Endothelial cell of umbilical vein (primary cell): ENCODE data around the gene EFCAB8. TPM values are rescaled to one million over a fixed set of nuclear protein-coding genes. Genes with fewer than 3 reads are reported as not detected.

ENCODE experiments used
- BruUV-seq: library from RNA; stranded (reverse); fragments of 400-500 nt; replicated peaks from 2 replicates; lab custom pipeline; 2021; lab: Mats Ljungman, UMichigan
- CTCF ChIA-PET: fragments of 300-600, 350-600 bp; sonication (Branson Sonifier 250); formaldehyde crosslinking; loops from one replicate; lab custom pipeline; 2021; ENCODE audit warnings: antibody characterized with exemption, inconsistent platforms; lab: Charles Lee
- POLR2A ChIA-PET: fragments of 300-600, 350-600 bp; sonication (Branson Sonifier 250); formaldehyde crosslinking; loops from one replicate; lab custom pipeline; 2021; ENCODE audit warnings: antibody characterized with exemption, inconsistent platforms; lab: Charles Lee
- DNase-seq: peaks from one replicate; pipeline ENCODE4 v3.0.0-alpha.2; 2011; ENCODE audit warnings: low read depth, low spot score
- FAIRE-seq: peaks from 2 replicates; lab custom pipeline; 2011; peaks lifted over from hg19 to GRCh38; lab: Jason Lieb, UNC
- H2AFZ ChIP-seq: 2 replicates; pipeline ENCODE4 v1.6.0; 2012; ENCODE audit warnings: low read depth, low read length, control low read depth, inconsistent platforms
- H3K27ac ChIP-seq: 2 replicates; pipeline ENCODE4 v1.5.1; 2011; ENCODE audit warnings: low read depth, mild to moderate bottlenecking, control low read depth, low read length, moderate library complexity; ENCODE audit not compliant: insufficient read depth
- H3K27me3 ChIP-seq, 2 experiments: 2 replicates each; pipeline versions ENCODE4 v1.6.0 to v1.6.1; 2011; ENCODE audit warnings: low read length in 2 of 2, mixed read lengths in 1 of 2; ENCODE audit not compliant: control insufficient read depth in 2 of 2, insufficient read depth in 2 of 2
- H3K36me3 ChIP-seq, 2 experiments: 2 replicates in 1 of 2; 3 replicates in 1 of 2; pipeline ENCODE4 v1.5.1; 2011; ENCODE audit warnings: low read length in 2 of 2, mild to moderate bottlenecking in 1 of 2, moderate library complexity in 1 of 2; ENCODE audit not compliant: control insufficient read depth in 2 of 2, insufficient read depth in 2 of 2; ENCODE audit errors: extremely low read depth in 1 of 2
- H3K4me1 ChIP-seq: 3 replicates; pipeline ENCODE4 v1.5.1; 2011; ENCODE audit warnings: mild to moderate bottlenecking, low read length; ENCODE audit not compliant: control insufficient read depth, insufficient read depth; ENCODE audit errors: extremely low read depth
- H3K4me2 ChIP-seq: 2 replicates; pipeline ENCODE4 v1.6.1; 2011; ENCODE audit warnings: low read length, control low read depth, mixed read lengths; ENCODE audit not compliant: insufficient read depth
- H3K4me3 ChIP-seq, 3 experiments: fragments of 200-600 bp in 1 of 3; sonication (generic), shearing (Covaris generic) in 1 of 3; replicated peaks in 1 of 3; 2 replicates each; pipeline ENCODE4 v1.5.1; 2011 to 2016; ENCODE audit warnings: control low read depth in 3 of 3, low read length in 3 of 3, mild to moderate bottlenecking in 2 of 3, inconsistent platforms in 1 of 3, low read depth in 1 of 3, moderate library complexity in 1 of 3; ENCODE audit not compliant: insufficient read depth in 1 of 3
- H3K79me2 ChIP-seq: 2 replicates; pipeline ENCODE4 v1.6.0; 2012; ENCODE audit warnings: low read length, inconsistent platforms; ENCODE audit not compliant: control insufficient read depth, insufficient read depth
- H3K9ac ChIP-seq: replicated peaks from 2 replicates; pipeline ENCODE3; 2011; ENCODE audit warnings: low read length, control low read depth; ENCODE audit not compliant: insufficient read depth; ENCODE audit errors: extremely low read depth
- H3K9me1 ChIP-seq: replicated peaks from 3 replicates; pipeline ENCODE4 v1.6.0; 2011; ENCODE audit warnings: mild to moderate bottlenecking, low read length; ENCODE audit not compliant: control insufficient read depth, insufficient read depth; ENCODE audit errors: extremely low read depth
- H3K9me3 ChIP-seq: replicated peaks from 2 replicates; pipeline ENCODE4 v1.5.1; 2012; ENCODE audit warnings: low read length, inconsistent platforms; ENCODE audit not compliant: control insufficient read depth, insufficient read depth
- H4K20me1 ChIP-seq: replicated peaks from 2 replicates; pipeline ENCODE3; 2011; ENCODE audit warnings: mild to moderate bottlenecking, low read length; ENCODE audit not compliant: control insufficient read depth, insufficient read depth; ENCODE audit errors: extremely low read depth
- CTCF ChIP-seq, 2 donors: IDR thresholded peaks; 1 replicate in 1 of 2; 2 replicates in 1 of 2; pipeline ENCODE4 v1.5.1; 2011; ENCODE audit warnings: low read length in 2 of 2, mild to moderate bottlenecking in 2 of 2, moderate library complexity in 2 of 2, control low read depth in 1 of 2, inconsistent platforms in 1 of 2, low read depth in 1 of 2; ENCODE audit not compliant: insufficient read depth in 1 of 2; ENCODE audit errors: extremely low read depth in 1 of 2
- EZH2 ChIP-seq: IDR thresholded peaks from 2 replicates; pipeline ENCODE4 v1.6.1; 2012; ENCODE audit warnings: borderline replicate concordance, low read depth, mild to moderate bottlenecking, moderate library complexity, low read length, inconsistent platforms; ENCODE audit not compliant: severe bottlenecking
- FOS ChIP-seq: IDR thresholded peaks from 2 replicates; pipeline ENCODE4 v1.6.1; 2011; ENCODE audit warnings: mild to moderate bottlenecking, low read length, moderate library complexity, borderline replicate concordance; ENCODE audit not compliant: insufficient read depth
- GATA2 ChIP-seq: IDR thresholded peaks from 2 replicates; pipeline ENCODE4 v1.7.0; 2011; ENCODE audit warnings: low read depth, mild to moderate bottlenecking, moderate library complexity, mixed read lengths, low read length; ENCODE audit not compliant: insufficient read length, insufficient read depth
- JUN ChIP-seq: IDR thresholded peaks from 2 replicates; pipeline ENCODE4 v1.6.1; 2011; ENCODE audit warnings: borderline replicate concordance, low read depth; ENCODE audit not compliant: insufficient read length, insufficient read depth
- MAX ChIP-seq: IDR thresholded peaks from 2 replicates; pipeline ENCODE4 v1.6.1; 2011; ENCODE audit not compliant: insufficient read depth, insufficient read length
- MYC ChIP-seq: IDR thresholded peaks from one replicate; pipeline ENCODE4 v1.6.1; 2011; ENCODE audit warnings: mild to moderate bottlenecking, low read depth, low read length
- POLR2A ChIP-seq: IDR thresholded peaks from 2 replicates; pipeline ENCODE4 v1.6.1; 2012; ENCODE audit warnings: low read depth, mild to moderate bottlenecking, control low read depth, low read length
- POLR2AphosphoS5 ChIP-seq: IDR thresholded peaks from 2 replicates; pipeline ENCODE4 v1.6.1; 2012; ENCODE audit warnings: low read depth, mild to moderate bottlenecking, control low read depth, low read length, moderate library complexity; ENCODE audit not compliant: insufficient read depth
- dilution Hi-C: fragments of 300-500 bp; cut with MboI; formaldehyde crosslinking; loops from one replicate; pipeline ENCODE4 v1.15.0; 2019; ENCODE audit warnings: low sequenced_read_pairs; ENCODE audit not compliant: extremely low pct_ligation_motif_present
- intact Hi-C: fragments of 100-400 bp; cut with micrococcal nuclease; formaldehyde crosslinking; loops from one replicate; pipeline ENCODE4 v1.10.0; 2022
- polyA plus RNA-seq, 4 experiments: library from polyadenylated mRNA; depleted of rRNA in 3 of 4; stranded (reverse) in 3 of 4; unstranded in 1 of 4; fragments of >200 nt; gene quantifications; 2 replicates each; pipeline versions ENCODE4 v1.2.1 to v1.2.3, GENCODE V29; 2011 to 2012; ENCODE audit warnings: missing spikeins in 1 of 4
- total RNA-seq: library from RNA; stranded (reverse); gene quantifications from 2 replicates; pipeline ENCODE4 v1.2.3, GENCODE V29; 2021

The EFCAB8 gene
- total and polyA plus RNA-seq, 2 donors (not counting 3 experiments of a cell fraction or from before 2014, with no cell fraction given) = 0.01 to 0.31 TPM

- FAIRE-seq = no peak
- CTCF ChIA-PET = interaction anchor here (0.8 to 4.8 kb wide), 2 partner anchors 9 to 102 kb away, joined by 3 to 33 read pairs; no protein-coding TSS in a partner anchor
Observed at GRCh38 chr20:32891926-32892660, 33.4 kb downstream of the EFCAB8 start.

More at GRCh38 chr20:32891926-32892660, 33.4 kb downstream of the EFCAB8 start:
- H3K9me3 ChIP-seq = no peaks in the 10 kb centered on the region
- no peaks in the 10 kb centered on the region for H4K20me1 ChIP-seq
- no peak for DNase-seq
- H3K4me3 ChIP-seq = no peak overlapping the region
- H3K36me3 ChIP-seq = no peaks in the 10 kb centered on the region
- no peak overlapping the region for H3K27ac ChIP-seq
- no peak for TF ChIP-seq JUN
- TF ChIP-seq MYC = no peak
- no peak for TF ChIP-seq EZH2
- TF ChIP-seq CTCF (IDR thresholded peaks at IDR 0.05; ENCODE audit: extremely low read depth in 1 of 2, insufficient read depth in 1 of 2, low read depth in 1 of 2, low read length in 2 of 2) = no peak
- no peak for TF ChIP-seq MAX
- TF ChIP-seq GATA2 = no peak
- no peak for TF ChIP-seq POLR2AphosphoS5
- no peak for TF ChIP-seq POLR2A
- TF ChIP-seq FOS = no peak
- BruUV-seq = no TSS peak
- no peaks in the 10 kb centered on the region for H3K79me2 ChIP-seq
- intact Hi-C loops = no loop called here
- H3K27me3 ChIP-seq = no peaks in the 10 kb centered on the region
- no peak overlapping the region for H2AFZ ChIP-seq
- POLR2A ChIA-PET = no interaction called here
- no peak overlapping the region for H3K9ac ChIP-seq
- dilution Hi-C loops = no loop called here
- H3K4me2 ChIP-seq = no peak overlapping the region
- no peaks in the 10 kb centered on the region for H3K4me1 ChIP-seq
- no peaks in the 10 kb centered on the region for H3K9me1 ChIP-seq
